Measurements from ENCODE around the gene IGFL1. TPM values are rescaled to one million over a fixed set of nuclear protein-coding genes. Genes with fewer than 3 reads are reported as not detected.
"Not testable (repeated sequence)": the region's sequence is repeated elsewhere in the genome, so short reads cannot be mapped to it uniquely, and the experiment has no call there.

Gene IGFL1
- total RNA-seq, 2 experiments from 2014 or later, result not detected

DNA sequence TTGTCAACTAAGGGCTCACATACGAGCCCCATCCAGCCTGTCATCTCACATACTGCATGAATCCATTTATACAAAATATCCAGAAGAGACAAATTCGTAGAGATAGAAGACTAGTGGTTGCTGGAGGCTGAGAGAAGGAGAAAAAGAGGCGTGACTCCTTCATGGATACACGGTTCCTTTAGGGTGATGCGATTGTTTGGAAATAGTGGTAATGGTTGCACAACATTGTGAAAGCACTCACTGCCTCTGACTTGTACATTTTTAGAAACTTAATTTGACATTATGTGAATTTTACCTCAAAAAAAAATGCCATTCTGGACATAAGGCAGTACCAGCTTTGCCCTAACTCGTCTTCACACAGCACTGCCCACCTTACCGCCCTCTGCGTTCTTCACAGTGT, 27.3 kb downstream of the IGFL1 start:
- no peaks in the 10 kb centered on the region for H3K4me1 ChIP-seq (ENCODE audit: insufficient read depth, low read length, poor library complexity, severe bottlenecking)
- H2AFZ ChIP-seq (ENCODE audit: low read length), result no peak overlapping the region
- DNase-seq (ENCODE audit: low spot score), result no peak
- H3K4me3 ChIP-seq (ENCODE audit: low read depth, low read length, poor library complexity, severe bottlenecking), result no peak overlapping the region
- TF ChIP-seq CTCF (conservative IDR thresholded peaks at IDR 0.05; ENCODE audit: low read length) (no peak), EZH2phosphoT487 (IDR thresholded peaks at IDR 0.05; ENCODE audit: borderline replicate concordance, low read depth, low read length) (no peak)
- H3K79me2 ChIP-seq (ENCODE audit: insufficient read depth, low read depth, low read length), result no peaks in the 10 kb centered on the region
- CTCF ChIA-PET (ENCODE audit: unreplicated experiment), result no interaction called here
- H3K9me2 ChIP-seq (ENCODE audit: insufficient read depth, low read length), result no peaks in the 10 kb centered on the region
- no TSS peak for BruUV-seq (replicated peaks)
- no peaks in the 10 kb centered on the region for H3K36me3 ChIP-seq (ENCODE audit: insufficient read depth, low read length)
- POLR2A ChIA-PET, result no interaction called here
- intact Hi-C loops (cut with micrococcal nuclease; ENCODE audit: unreplicated experiment), result no loop called here
- no peaks in the 10 kb centered on the region for H4K20me1 ChIP-seq (ENCODE audit: insufficient read depth, low read length)
- no peak overlapping the region for H3K27ac ChIP-seq (ENCODE audit: low read depth, low read length, poor library complexity, severe bottlenecking)
- no peak overlapping the region for H3K4me2 ChIP-seq (ENCODE audit: low read length)
- H3K9me3 ChIP-seq (ENCODE audit: low read length), result no peaks in the 10 kb centered on the region

DNA sequence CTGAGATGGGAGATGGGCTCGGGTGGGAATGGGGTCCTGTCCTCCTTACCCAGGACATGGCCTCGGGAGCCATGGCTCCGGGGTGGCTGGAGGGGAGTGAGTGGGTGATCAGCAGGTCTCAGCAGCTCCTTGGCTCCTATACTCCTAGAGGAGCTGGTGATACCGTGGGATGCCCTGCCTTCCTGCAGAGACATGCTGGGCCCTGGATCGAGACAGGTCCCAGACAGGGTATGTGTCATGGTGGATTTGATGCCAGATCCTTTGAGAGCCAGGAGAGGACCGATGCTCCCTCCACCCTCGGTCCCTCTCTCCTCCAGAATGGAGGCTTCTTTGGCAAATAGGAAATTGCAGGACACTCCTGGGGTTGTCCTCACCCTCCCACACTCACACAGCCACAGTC, 32.0 kb downstream of the IGFL1 start:
- H3K9me2 ChIP-seq (ENCODE audit: insufficient read depth, low read length); H3K4me3 ChIP-seq (ENCODE audit: low read depth, low read length, poor library complexity, severe bottlenecking); H3K9me3 ChIP-seq (ENCODE audit: low read length); CTCF ChIA-PET (ENCODE audit: unreplicated experiment); DNase-seq (ENCODE audit: low spot score); H3K4me1 ChIP-seq (ENCODE audit: insufficient read depth, low read length, poor library complexity, severe bottlenecking); POLR2A ChIA-PET; H4K20me1 ChIP-seq (ENCODE audit: insufficient read depth, low read length); BruUV-seq (replicated peaks); H3K36me3 ChIP-seq (ENCODE audit: insufficient read depth, low read length); H2AFZ ChIP-seq (ENCODE audit: low read length); H3K27ac ChIP-seq (ENCODE audit: low read depth, low read length, poor library complexity, severe bottlenecking); H3K79me2 ChIP-seq (ENCODE audit: insufficient read depth, low read depth, low read length); H3K4me2 ChIP-seq (ENCODE audit: low read length); intact Hi-C loops (cut with micrococcal nuclease; ENCODE audit: unreplicated experiment): not testable (repeated sequence)

DNA sequence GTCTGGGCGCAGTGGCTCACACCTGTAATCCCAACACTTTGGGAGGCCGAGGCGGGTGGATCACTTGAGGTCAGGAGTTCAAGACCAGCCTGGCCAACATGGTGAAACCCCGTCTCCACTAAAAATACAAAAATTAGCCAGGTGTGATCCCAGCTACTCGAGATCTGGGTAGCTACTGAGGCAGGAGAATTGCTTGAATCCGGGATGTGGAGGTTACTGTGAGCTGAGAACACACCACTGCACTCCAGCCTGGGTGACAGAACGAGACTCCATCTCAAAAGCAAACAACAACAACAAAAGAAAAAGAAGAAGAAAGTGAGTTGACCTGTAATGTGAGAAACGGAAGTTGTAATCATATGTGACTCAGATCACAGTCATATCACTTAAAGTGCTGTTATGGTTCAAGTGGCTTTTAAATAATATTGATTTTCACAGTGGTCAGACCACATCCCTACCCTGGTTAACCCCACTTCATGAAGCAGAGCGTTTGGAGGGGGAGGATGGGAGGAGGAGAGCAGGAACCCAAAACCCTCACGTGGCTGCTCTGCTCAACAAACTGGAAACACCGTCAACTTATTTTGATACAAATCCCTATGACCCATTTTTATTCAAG, 33.2 kb downstream of the IGFL1 start:
- POLR2A ChIA-PET, result not testable (repeated sequence)

GRCh38 chr19:46264801-46265200, 35.3 kb downstream of the IGFL1 start:
- H3K79me2 ChIP-seq (ENCODE audit: insufficient read depth, low read depth, low read length); H3K4me2 ChIP-seq (ENCODE audit: low read length); H4K20me1 ChIP-seq (ENCODE audit: insufficient read depth, low read length); H3K36me3 ChIP-seq (ENCODE audit: insufficient read depth, low read length); H3K27ac ChIP-seq (ENCODE audit: low read depth, low read length, poor library complexity, severe bottlenecking); POLR2A ChIA-PET; H3K4me1 ChIP-seq (ENCODE audit: insufficient read depth, low read length, poor library complexity, severe bottlenecking); H3K9me2 ChIP-seq (ENCODE audit: insufficient read depth, low read length); CTCF ChIA-PET (ENCODE audit: unreplicated experiment); BruUV-seq (replicated peaks); DNase-seq (ENCODE audit: low spot score); H3K9me3 ChIP-seq (ENCODE audit: low read length); H2AFZ ChIP-seq (ENCODE audit: low read length); H3K4me3 ChIP-seq (ENCODE audit: low read depth, low read length, poor library complexity, severe bottlenecking): not testable (repeated sequence)
- intact Hi-C loops (cut with micrococcal nuclease; ENCODE audit: unreplicated experiment), result loop anchor here (2.0 kb wide), 1 partner anchor 182 kb away; no protein-coding TSS in a partner anchor

More for the DNA sequence above, 33.2 kb downstream of the IGFL1 start:
- H3K9me3 ChIP-seq (ENCODE audit: low read length); H4K20me1 ChIP-seq (ENCODE audit: insufficient read depth, low read length); H3K27ac ChIP-seq (ENCODE audit: low read depth, low read length, poor library complexity, severe bottlenecking); CTCF ChIA-PET (ENCODE audit: unreplicated experiment); DNase-seq (ENCODE audit: low spot score); H3K4me3 ChIP-seq (ENCODE audit: low read depth, low read length, poor library complexity, severe bottlenecking); H3K4me2 ChIP-seq (ENCODE audit: low read length); H3K9me2 ChIP-seq (ENCODE audit: insufficient read depth, low read length); H3K79me2 ChIP-seq (ENCODE audit: insufficient read depth, low read depth, low read length); H3K36me3 ChIP-seq (ENCODE audit: insufficient read depth, low read length); BruUV-seq (replicated peaks); intact Hi-C loops (cut with micrococcal nuclease; ENCODE audit: unreplicated experiment); H3K4me1 ChIP-seq (ENCODE audit: insufficient read depth, low read length, poor library complexity, severe bottlenecking): not testable (repeated sequence)
- H2AFZ ChIP-seq (ENCODE audit: low read length), result 0 out of 2 replicates have a peak overlapping the region, but pooled peaks have one; percentile 1

All from OCI-LY7 (cell line).